ENCODE data around the gene NHLRC4. TPM values are rescaled to one million over a fixed set of nuclear protein-coding genes. Genes with fewer than 3 reads are reported as not detected.
A peak's percentile ranks its signal among the peaks of the same experiment; 100 is the strongest.

The NHLRC4 gene
- total and polyA plus RNA-seq, 2 donors (not counting 1 experiment from before 2014, with no cell fraction given): 2.2 to 4.2 TPM

DNA sequence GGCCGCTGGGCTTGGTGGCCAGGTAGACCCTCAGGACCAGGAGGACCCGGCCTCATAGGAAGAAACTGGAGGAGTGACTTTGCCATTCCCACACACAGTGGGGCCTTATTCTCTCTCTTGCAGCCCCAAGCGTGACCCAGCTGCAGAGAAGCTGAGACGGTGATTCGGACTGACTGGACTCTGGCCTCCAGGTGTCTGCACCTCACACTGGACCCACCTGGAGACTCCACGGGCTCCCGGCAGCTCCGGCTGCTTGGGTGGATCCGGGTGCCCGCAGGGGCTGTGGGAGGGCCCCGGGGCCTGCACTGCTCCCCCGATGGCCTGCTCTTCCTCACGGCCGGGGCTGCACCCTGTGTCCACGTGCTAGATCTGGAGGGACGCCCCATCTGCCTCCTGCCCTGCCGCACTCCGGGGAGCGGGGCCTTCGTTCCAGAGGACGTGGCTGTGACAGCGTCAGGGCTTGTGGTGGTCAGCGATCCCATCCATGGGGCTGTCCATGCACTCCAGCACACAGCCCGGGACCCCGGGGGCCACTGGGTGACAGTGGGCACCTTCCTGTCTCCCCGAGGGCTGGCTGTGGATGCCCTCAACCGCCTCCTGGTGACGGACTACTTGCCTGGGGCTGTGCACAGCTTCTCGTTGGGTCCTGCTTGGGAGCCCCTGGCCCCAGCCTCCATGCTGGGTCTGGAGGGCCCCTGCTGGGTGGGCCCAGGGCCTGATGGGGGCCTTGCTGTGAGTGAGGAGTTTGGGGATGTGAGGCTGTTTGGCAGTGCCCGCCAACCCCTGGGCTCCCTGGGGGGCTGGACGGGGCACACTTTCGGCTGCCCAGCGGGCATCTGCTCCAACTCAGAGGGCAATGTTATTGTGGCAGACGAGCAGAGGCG, 810 bp downstream of the NHLRC4 start:
- peak overlapping the region; percentile 84 for H2AFZ ChIP-seq (ENCODE audit: insufficient read depth, low read depth, low read length, poor library complexity, severe bottlenecking)

More for the DNA sequence above, 810 bp downstream of the NHLRC4 start:
- ATAC-seq (ENCODE audit: low read depth) (no peak), DNase-seq (no peak)
- CTCF ChIA-PET: interaction anchor here (0.7 kb wide), 1 partner anchor 175 kb away, joined by 4 read pairs; no protein-coding TSS in a partner anchor
- Histone ChIP-seq H3K4me3 (ENCODE audit: control extremely low read depth in 1 of 5, extremely low read depth in 1 of 5, insufficient read depth in 1 of 5, low read depth in 2 of 5, low read length in 4 of 5) (peak overlapping the region in 4 of 5 experiments; percentile 37 to 59 (median 44)), H3K79me2 (ENCODE audit: control insufficient read depth, insufficient read depth, low read length) (peaks cover 27% of the 10 kb centered on the region), H3K27ac (ENCODE audit: low read length in 2 of 2) (peak overlapping the region; percentile 41 to 65), H4K20me1 (ENCODE audit: control insufficient read depth, insufficient read depth, low read length, poor library complexity, severe bottlenecking) (no peaks in the 10 kb centered on the region), H3K36me3 (replicated peaks in 1 of 2; ENCODE audit: control extremely low read depth in 1 of 2, control insufficient read depth in 1 of 2, extremely low read depth in 1 of 2, insufficient read depth in 2 of 2, low read length in 1 of 2) (no peaks in the 10 kb centered on the region), H3K9ac (ENCODE audit: low read length) (peak overlapping the region; percentile 58), H3K27me3 (replicated peaks in 1 of 4; ENCODE audit: control extremely low read depth in 1 of 4, control insufficient read depth in 3 of 4, insufficient read depth in 4 of 4, low read length in 3 of 4) (no peaks in the 10 kb centered on the region), H3K4me1 (ENCODE audit: control insufficient read depth in 2 of 2, insufficient read depth in 2 of 2, low read length in 2 of 2) (peaks cover 33 to 48% of the 10 kb centered on the region in 2 donors), H3K4me2 (replicated peaks; ENCODE audit: low read depth, low read length, poor library complexity, severe bottlenecking) (peak overlapping the region; percentile 80), H3K9me3 (ENCODE audit: control extremely low read depth in 1 of 3, control insufficient read depth in 2 of 3, insufficient read depth in 1 of 3, low read length in 2 of 3) (no peaks in the 10 kb centered on the region)
- Mint-ChIP-seq H3K27ac (peak overlapping the region; percentile 87), H3K4me3 (peak overlapping the region; percentile 78), H3K9me3 (ENCODE audit: insufficient read depth) (no peaks in the 10 kb centered on the region), H3K27me3 (peaks cover 1% of the 10 kb centered on the region), H3K4me1 (peaks cover 33% of the 10 kb centered on the region)
- no peak for TF ChIP-seq EZH2 (IDR thresholded peaks at IDR 0.05; ENCODE audit: borderline replicate concordance, insufficient read depth, low read depth, low read length, poor library complexity, severe bottlenecking)
- TF ChIP-seq CTCF (IDR thresholded peaks at IDR 0.05): no peak
- WGBS (ENCODE audit: insufficient coverage): 96% methylated on average over 33 of the region's 35 CpGs
- POLR2A ChIA-PET: interaction anchor here (0.8 to 3.0 kb wide), 3 partner anchors 21 to 69 kb away, joined by 3 to 8 read pairs (median 6); partner anchors contain the start of genes CAPN15 and METTL26
- intact Hi-C loops (cut with micrococcal nuclease): loop anchor here (2.0 kb wide), 1 partner anchor 41 kb away; the partner anchor contains the start of gene CAPN15
